ENCODE measurements around the gene KNDC1.

KNDC1 gene

GRCh38 chr10:133165556-133166503 lies 5.8 kb downstream of the KNDC1 start:
- Histone ChIP-seq H3K4ac (ENCODE audit: low read length) (no peak overlapping the region), H3K4me3 (ENCODE audit: low read length in 2 of 2) (peak overlapping the region in 1 of 2 donors; percentile 71), H3K14ac (ENCODE audit: low read length) (peak overlapping the region; percentile 97), H3K36me3 (replicated peaks in 1 of 2; ENCODE audit: control insufficient read depth in 2 of 2, insufficient read depth in 2 of 2, low read length in 2 of 2) (peaks cover 0 to 8% of the 10 kb centered on the region in 2 donors), H2AK5ac (ENCODE audit: low read depth, low read length) (peak overlapping the region; percentile 46), H3K4me2 (ENCODE audit: insufficient read depth, low read length, poor library complexity, severe bottlenecking) (no peak overlapping the region), H3K27ac (replicated peaks; ENCODE audit: low read length) (no peak overlapping the region), H3K9ac (ENCODE audit: low read depth, low read length, poor library complexity) (no peak overlapping the region), H3K27me3 (ENCODE audit: control insufficient read depth in 3 of 3, insufficient read depth in 3 of 3, low read depth in 1 of 3, low read length in 3 of 3) (peaks cover 0 to 1% (median 0%) of the 10 kb centered on the region in 3 experiments), H3K79me1 (ENCODE audit: low read depth, low read length) (peaks cover 5% of the 10 kb centered on the region), H2BK12ac (ENCODE audit: low read length) (peak overlapping the region; percentile 22), H2AFZ (ENCODE audit: low read length) (no peak overlapping the region), H3K18ac (ENCODE audit: low read length) (peak overlapping the region; percentile 96), H3K9me3 (replicated peaks in 1 of 2; ENCODE audit: control insufficient read depth in 2 of 2, insufficient read depth in 1 of 2, low read depth in 1 of 2, low read length in 2 of 2) (peaks cover 0 to 2% of the 10 kb centered on the region in 2 donors), H2BK5ac (ENCODE audit: low read length) (no peak overlapping the region), H4K8ac (ENCODE audit: low read depth, low read length) (no peak overlapping the region), H3K23ac (ENCODE audit: low read depth, low read length, poor library complexity) (peak overlapping the region; percentile 85), H3K4me1 (ENCODE audit: control insufficient read depth in 2 of 2, insufficient read depth in 1 of 2, low read depth in 1 of 2, low read length in 2 of 2) (peaks cover 10 to 12% of the 10 kb centered on the region in 2 donors), H4K91ac (ENCODE audit: low read depth, low read length, poor library complexity) (no peak overlapping the region), H2BK120ac (ENCODE audit: low read depth, low read length) (no peak overlapping the region), H2BK15ac (ENCODE audit: low read length) (no peak overlapping the region)
- WGBS, 2 donors (ENCODE audit: extremely low coverage in 2 of 2, insufficient read length in 2 of 2, insufficient replicate concordance in 1 of 2): no CpG with 5 or more reads among the region's 40 CpGs
- no peak for DNase-seq (ENCODE audit: low spot score)

GRCh38 chr10:133166504-133166827 lies 6.4 kb downstream of the KNDC1 start:
- Histone ChIP-seq H3K9ac (ENCODE audit: low read depth, low read length, poor library complexity) (peak overlapping the region; percentile 39), H3K36me3 (replicated peaks in 1 of 2; ENCODE audit: control insufficient read depth in 2 of 2, insufficient read depth in 2 of 2, low read length in 2 of 2) (peaks cover 0 to 8% of the 10 kb centered on the region in 2 donors), H2BK15ac (ENCODE audit: low read length) (no peak overlapping the region), H4K8ac (ENCODE audit: low read depth, low read length) (no peak overlapping the region), H3K27ac (replicated peaks; ENCODE audit: low read length) (no peak overlapping the region), H3K4me1 (ENCODE audit: control insufficient read depth in 2 of 2, insufficient read depth in 1 of 2, low read depth in 1 of 2, low read length in 2 of 2) (peaks cover 4 to 6% of the 10 kb centered on the region in 2 donors), H3K9me3 (replicated peaks in 1 of 2; ENCODE audit: control insufficient read depth in 2 of 2, insufficient read depth in 1 of 2, low read depth in 1 of 2, low read length in 2 of 2) (peaks cover 0 to 2% of the 10 kb centered on the region in 2 donors), H4K91ac (ENCODE audit: low read depth, low read length, poor library complexity) (no peak overlapping the region), H3K14ac (ENCODE audit: low read length) (peak overlapping the region; percentile 85), H3K18ac (ENCODE audit: low read length) (no peak overlapping the region), H2BK12ac (ENCODE audit: low read length) (no peak overlapping the region), H2BK5ac (ENCODE audit: low read length) (no peak overlapping the region), H2AK5ac (ENCODE audit: low read depth, low read length) (no peak overlapping the region), H2AFZ (ENCODE audit: low read length) (no peak overlapping the region), H2BK120ac (ENCODE audit: low read depth, low read length) (no peak overlapping the region), H3K4me2 (ENCODE audit: insufficient read depth, low read length, poor library complexity, severe bottlenecking) (no peak overlapping the region), H3K4ac (ENCODE audit: low read length) (no peak overlapping the region), H3K79me1 (ENCODE audit: low read depth, low read length) (peaks cover 3% of the 10 kb centered on the region), H3K23ac (ENCODE audit: low read depth, low read length, poor library complexity) (peak overlapping the region; percentile 5), H3K4me3 (ENCODE audit: low read length in 2 of 2) (peak overlapping the region in 1 of 2 donors; percentile 71), H3K27me3 (ENCODE audit: control insufficient read depth in 3 of 3, insufficient read depth in 3 of 3, low read depth in 1 of 3, low read length in 3 of 3) (no peaks in the 10 kb centered on the region)
- DNase-seq (ENCODE audit: low spot score): no peak
- no CpG with 5 or more reads among the region's 11 CpGs for WGBS, 2 donors (ENCODE audit: extremely low coverage in 2 of 2, insufficient read length in 2 of 2, insufficient replicate concordance in 1 of 2)

- Histone ChIP-seq H2BK5ac (ENCODE audit: low read length) (no peak overlapping the region), H3K14ac (ENCODE audit: low read length) (peak overlapping the region; percentile 85), H3K4ac (ENCODE audit: low read length) (no peak overlapping the region), H3K23ac (ENCODE audit: low read depth, low read length, poor library complexity) (peak overlapping the region; percentile 80), H3K4me1 (ENCODE audit: control insufficient read depth in 2 of 2, insufficient read depth in 1 of 2, low read depth in 1 of 2, low read length in 2 of 2) (peaks cover 1 to 2% of the 10 kb centered on the region in 2 donors), H3K27me3 (ENCODE audit: control insufficient read depth in 3 of 3, insufficient read depth in 3 of 3, low read depth in 1 of 3, low read length in 3 of 3) (no peaks in the 10 kb centered on the region), H2BK120ac (ENCODE audit: low read depth, low read length) (no peak overlapping the region), H3K27ac (replicated peaks; ENCODE audit: low read length) (no peak overlapping the region), H3K18ac (ENCODE audit: low read length) (no peak overlapping the region), H3K79me1 (ENCODE audit: low read depth, low read length) (peaks cover 3% of the 10 kb centered on the region), H4K8ac (ENCODE audit: low read depth, low read length) (no peak overlapping the region), H3K4me2 (ENCODE audit: insufficient read depth, low read length, poor library complexity, severe bottlenecking) (no peak overlapping the region), H3K36me3 (replicated peaks in 1 of 2; ENCODE audit: control insufficient read depth in 2 of 2, insufficient read depth in 2 of 2, low read length in 2 of 2) (peaks cover 0 to 8% of the 10 kb centered on the region in 2 donors), H2BK15ac (ENCODE audit: low read length) (no peak overlapping the region), H2BK12ac (ENCODE audit: low read length) (no peak overlapping the region), H3K9me3 (replicated peaks in 1 of 2; ENCODE audit: control insufficient read depth in 2 of 2, insufficient read depth in 1 of 2, low read depth in 1 of 2, low read length in 2 of 2) (peaks cover 0 to 2% of the 10 kb centered on the region in 2 donors), H3K9ac (ENCODE audit: low read depth, low read length, poor library complexity) (peak overlapping the region; percentile 21), H4K91ac (ENCODE audit: low read depth, low read length, poor library complexity) (no peak overlapping the region), H2AFZ (ENCODE audit: low read length) (no peak overlapping the region), H3K4me3 (ENCODE audit: low read length in 2 of 2) (no peak overlapping the region), H2AK5ac (ENCODE audit: low read depth, low read length) (no peak overlapping the region)
- no CpG with 5 or more reads among the region's 66 CpGs for WGBS, 2 donors (ENCODE audit: extremely low coverage in 2 of 2, insufficient read length in 2 of 2, insufficient replicate concordance in 1 of 2)
- DNase-seq (ENCODE audit: low spot score): no peak
These were observed 7.0 kb downstream of the KNDC1 start for GRCh38 chr10:133166828-133167692.

Data from neuronal stem cell (in vitro differentiated cells).